Upper lobe of left lung (tissue), 6 donors: ENCODE data around the gene YKT6. TPM values are rescaled to one million over a fixed set of nuclear protein-coding genes. Genes with fewer than 3 reads are reported as not detected.

Source experiments
- ATAC-seq, 2 donors: fragments of 200-7000 bp; cut with Tn5 transposase; one replicate each; pipeline ENCODE4 v1.9.1; 2022; ENCODE audit warnings: mild to moderate bottlenecking in 2 of 2, moderate library complexity in 2 of 2; ENCODE audit not compliant: low FRiP score in 2 of 2
- DNase-seq, 2 donors: peaks; one replicate each; pipeline ENCODE4 v3.0.0-alpha.2; 2019 to 2020
- H3K27ac ChIP-seq, 4 donors: fragments of 200-600 bp; sonication (generic); one replicate each; pipeline ENCODE4 v1.5.1; 2016 to 2019
- H3K27me3 ChIP-seq, 4 donors: fragments of 200-600 bp; sonication (generic); one replicate each; pipeline ENCODE4 v1.5.1; 2017 to 2019
- H3K36me3 ChIP-seq, 4 donors: fragments of 200-600 bp; sonication (generic); one replicate each; pipeline ENCODE4 v1.5.1; 2016 to 2019
- H3K4me1 ChIP-seq, 4 donors: fragments of 200-600 bp; sonication (generic); one replicate each; pipeline ENCODE4 v1.5.1; 2018 to 2019
- H3K4me3 ChIP-seq, 4 donors: fragments of 200-600 bp; sonication (generic); one replicate each; pipeline ENCODE4 v1.5.1; 2017 to 2019; ENCODE audit warnings: mild to moderate bottlenecking in 2 of 4, moderate library complexity in 1 of 4
- H3K9me3 ChIP-seq, 4 donors: fragments of 200-600 bp; sonication (generic); one replicate each; pipeline ENCODE4 v1.5.1; 2018 to 2019
- CTCF ChIP-seq, 6 experiments: fragments of 450-650 bp in 4 of 6; fragments of 200-600 bp in 2 of 6; sonication (generic) in 2 of 6; IDR thresholded peaks; one replicate each; pipeline ENCODE4 v1.5.1; 2016 to 2019; ENCODE audit warnings: antibody characterized with exemption in 6 of 6
- EP300 ChIP-seq, 4 donors: sonication (generic); formaldehyde crosslinking; IDR thresholded peaks; one replicate each; pipeline ENCODE4 v1.5.1; 2017; ENCODE audit warnings: antibody characterized with exemption in 4 of 4, control low read depth in 2 of 4
- POLR2A ChIP-seq, 4 donors: fragments of 450-650 bp; IDR thresholded peaks; one replicate each; pipeline ENCODE4 v1.5.1; 2016 to 2017; ENCODE audit warnings: antibody characterized with exemption in 4 of 4, mild to moderate bottlenecking in 2 of 4
- POLR2AphosphoS5 ChIP-seq, 2 donors: sonication (generic); formaldehyde crosslinking; IDR thresholded peaks; one replicate each; pipeline ENCODE4 v1.5.1; 2017; ENCODE audit warnings: antibody characterized with exemption in 2 of 2
- WGBS, 2 donors: methylation state at CpG; one replicate each; pipeline ENCODE4 v1.1.5; 2017 to 2018; 5-methylcytosine and 5-hydroxymethylcytosine counted together
- total RNA-seq, 6 donors: library from RNA; depleted of rRNA in 4 of 6; stranded (reverse); fragments of >200 nt in 4 of 6; gene quantifications; one replicate each; pipeline versions ENCODE4 v1.1.0 to v1.2.1, GENCODE V29; 2016 to 2021
- donor health status: DM: no; HTN: no; CAD: no; lungs with moderate emphysema.
- donor health status: DM: no; HTN: yes; CAD: no; lungs with severe emphysema.

YKT6 gene
- total RNA-seq, 6 donors from 2014 or later = 29.3 to 70.2 (median 53.1) TPM

GRCh38 chr7:44201813-44202212, 1.0 kb downstream of the YKT6 start:
- no peaks in the 10 kb centered on the region for H3K27me3 ChIP-seq
- H3K9me3 ChIP-seq = no peaks in the 10 kb centered on the region
- WGBS, 2 donors = 51 to 55% methylated on average over 8 of the region's 8 CpGs
- DNase-seq = no peak
- TF ChIP-seq POLR2AphosphoS5 (IDR thresholded peaks at IDR 0.05) (no peak), POLR2A (IDR thresholded peaks at IDR 0.05) (no peak), EP300 (IDR thresholded peaks at IDR 0.05) (no peak), CTCF (IDR thresholded peaks at IDR 0.05) (no peak)
- H3K27ac ChIP-seq = no peak overlapping the region
- H3K4me3 ChIP-seq = peak overlapping the region in 3 of 4 donors; percentile 81 to 99 (median 98)
- peaks cover 11 to 26% (median 16%) of the 10 kb centered on the region in 4 donors for H3K4me1 ChIP-seq
- peaks cover 13 to 33% (median 24%) of the 10 kb centered on the region in 4 donors for H3K36me3 ChIP-seq
- no peak for ATAC-seq

- no peak for TF ChIP-seq POLR2A (IDR thresholded peaks at IDR 0.05)
- TF ChIP-seq CTCF (IDR thresholded peaks at IDR 0.05) = no peak
- TF ChIP-seq EP300 (IDR thresholded peaks at IDR 0.05) = no peak
- TF ChIP-seq POLR2AphosphoS5 (IDR thresholded peaks at IDR 0.05) = no peak
- Histone ChIP-seq H3K4me1 (peaks cover 11 to 26% (median 16%) of the 10 kb centered on the region in 4 donors), H3K4me3 (no peak overlapping the region), H3K9me3 (no peaks in the 10 kb centered on the region), H3K27me3 (no peaks in the 10 kb centered on the region), H3K27ac (no peak overlapping the region), H3K36me3 (peaks cover 49 to 75% (median 65%) of the 10 kb centered on the region in 4 donors)
- ATAC-seq (no peak), DNase-seq (no peak)
- 94 to 99% methylated on average over 5 of the region's 5 CpGs for WGBS, 2 donors
Measured at GRCh38 chr7:44206008-44206407, 5.2 kb downstream of the YKT6 start.

- Histone ChIP-seq H3K27ac (no peak overlapping the region), H3K4me1 (peaks cover 0 to 6% (median 2%) of the 10 kb centered on the region in 4 donors), H3K27me3 (no peaks in the 10 kb centered on the region), H3K36me3 (peaks cover 62 to 96% (median 86%) of the 10 kb centered on the region in 4 donors), H3K9me3 (no peaks in the 10 kb centered on the region), H3K4me3 (no peak overlapping the region)
- DNase-seq = no peak
- TF ChIP-seq POLR2AphosphoS5 (IDR thresholded peaks at IDR 0.05) (no peak), POLR2A (IDR thresholded peaks at IDR 0.05) (no peak), CTCF (IDR thresholded peaks at IDR 0.05) (no peak), EP300 (IDR thresholded peaks at IDR 0.05) (no peak)
- WGBS, 2 donors = 94 to 100% methylated on average over 7 of the region's 7 CpGs
- ATAC-seq = no peak
Measured at GRCh38 chr7:44208085-44208484, 7.3 kb downstream of the YKT6 start.

- Histone ChIP-seq H3K4me3 (no peak overlapping the region), H3K36me3 (peaks cover 61 to 95% (median 85%) of the 10 kb centered on the region in 4 donors)
- DNase-seq = no peak
Measured at GRCh38 chr7:44210107-44210506, 9.3 kb downstream of the YKT6 start.

More at GRCh38 chr7:44210107-44210506, 9.3 kb downstream of the YKT6 start:
- Histone ChIP-seq H3K4me1 (no peaks in the 10 kb centered on the region), H3K9me3 (no peaks in the 10 kb centered on the region), H3K27me3 (no peaks in the 10 kb centered on the region), H3K27ac (no peak overlapping the region)
- 83 to 87% methylated on average over 5 of the region's 5 CpGs for WGBS, 2 donors
- TF ChIP-seq EP300 (IDR thresholded peaks at IDR 0.05) = no peak
- TF ChIP-seq POLR2A (IDR thresholded peaks at IDR 0.05) = no peak
- TF ChIP-seq POLR2AphosphoS5 (IDR thresholded peaks at IDR 0.05) = no peak
- no peak for TF ChIP-seq CTCF (IDR thresholded peaks at IDR 0.05)
- no peak for ATAC-seq
